Tibial nerve (tissue), 4 donors: ENCODE measurements around the gene LRRC10. TPM values are rescaled to one million over a fixed set of nuclear protein-coding genes. Genes with fewer than 3 reads are reported as not detected.

Source experiments
- DNase-seq, 2 donors: peaks; one replicate each; pipeline ENCODE4 v3.0.0-alpha.2; 2019; ENCODE audit warnings: low spot score in 2 of 2
- H3K27ac ChIP-seq, 4 donors: fragments of 200-600 bp; sonication (generic) in 3 of 4; one replicate each; pipeline ENCODE4 v1.5.1; 2017 to 2019; ENCODE audit warnings: mild to moderate bottlenecking in 1 of 4
- H3K27me3 ChIP-seq, 2 donors: fragments of 200-600 bp; sonication (generic) in 1 of 2; one replicate each; pipeline versions ENCODE4 v1.5.1 to v1.6.0; 2017 to 2019
- H3K36me3 ChIP-seq, 3 donors: fragments of 200-600 bp; sonication (generic); one replicate each; pipeline ENCODE4 v1.5.1; 2018 to 2019
- H3K4me1 ChIP-seq, 4 donors: fragments of 200-600 bp; sonication (generic) in 3 of 4; one replicate each; pipeline ENCODE4 v1.5.1; 2017 to 2019
- H3K4me3 ChIP-seq, 4 donors: fragments of 200-600 bp; sonication (generic) in 3 of 4; one replicate each; pipeline ENCODE4 v1.5.1; 2017 to 2019; ENCODE audit warnings: mild to moderate bottlenecking in 1 of 4, moderate library complexity in 1 of 4
- H3K9me3 ChIP-seq, 4 donors: fragments of 200-600 bp; sonication (generic) in 3 of 4; one replicate each; pipeline ENCODE4 v1.5.1; 2017 to 2019
- CTCF ChIP-seq, 5 experiments: fragments of 200-600 bp in 3 of 5; fragments of 450-650 bp in 2 of 5; sonication (generic) in 3 of 5; IDR thresholded peaks; one replicate each; pipeline ENCODE4 v1.5.1; 2016 to 2019; ENCODE audit warnings: antibody characterized with exemption in 5 of 5, mild to moderate bottlenecking in 3 of 5, moderate library complexity in 2 of 5
- EP300 ChIP-seq, 2 donors: sonication (generic); formaldehyde crosslinking; IDR thresholded peaks; one replicate each; pipeline ENCODE4 v1.6.1; 2017; ENCODE audit warnings: antibody characterized with exemption in 2 of 2, mild to moderate bottlenecking in 1 of 2
- POLR2A ChIP-seq, 2 donors: fragments of 450-650 bp; IDR thresholded peaks; one replicate each; pipeline ENCODE4 v1.6.1; 2017; ENCODE audit warnings: antibody characterized with exemption in 2 of 2, mild to moderate bottlenecking in 2 of 2, moderate library complexity in 2 of 2
- WGBS, 2 donors: methylation state at CpG; one replicate each; pipeline ENCODE4 v1.1.5; 2018; 5-methylcytosine and 5-hydroxymethylcytosine counted together
- total RNA-seq, 4 donors: library from RNA; depleted of rRNA; stranded (reverse); fragments of >200 nt; gene quantifications; one replicate each; pipeline ENCODE4 v1.1.0, GENCODE V29; 2016

LRRC10 gene
- total RNA-seq, 4 donors from 2014 or later = not detected

- H3K4me3 ChIP-seq = no peak overlapping the region
- no peaks in the 10 kb centered on the region for H3K36me3 ChIP-seq
- H3K4me1 ChIP-seq = no peaks in the 10 kb centered on the region
- TF ChIP-seq CTCF (IDR thresholded peaks at IDR 0.05) = peak; percentile 62 to 83 (median 72)
- TF ChIP-seq POLR2A (IDR thresholded peaks at IDR 0.05) = no peak
- no peak overlapping the region for H3K27ac ChIP-seq
- DNase-seq = peak in 1 of 2 donors; percentile 40
- H3K9me3 ChIP-seq = no peaks in the 10 kb centered on the region
- no peaks in the 10 kb centered on the region for H3K27me3 ChIP-seq
- 18 to 27% methylated on average over 12 of the region's 12 CpGs for whole genome bisulfite sequencing, 2 donors
Measured at GRCh38 chr12:69639400-69640016, 28.8 kb upstream of the LRRC10 start.

- no peaks in the 10 kb centered on the region for H3K27me3 ChIP-seq
- H3K4me3 ChIP-seq = no peak overlapping the region
- WGBS, 2 donors = 78 to 80% methylated on average over 2 of the region's 2 CpGs
- no peaks in the 10 kb centered on the region for H3K9me3 ChIP-seq
- DNase-seq = no peak
- H3K4me1 ChIP-seq = no peaks in the 10 kb centered on the region
- H3K27ac ChIP-seq = no peak overlapping the region
- no peak for TF ChIP-seq POLR2A (IDR thresholded peaks at IDR 0.05)
- no peak for TF ChIP-seq CTCF (IDR thresholded peaks at IDR 0.05)
- no peak for TF ChIP-seq EP300 (IDR thresholded peaks at IDR 0.05)
- H3K36me3 ChIP-seq = no peaks in the 10 kb centered on the region
Measured at GRCh38 chr12:69633061-69633460, 22.4 kb upstream of the LRRC10 start.

GRCh38 chr12:69630191-69630590 lies 19.5 kb upstream of the LRRC10 start:
- Histone ChIP-seq H3K9me3 (no peaks in the 10 kb centered on the region), H3K27me3 (no peaks in the 10 kb centered on the region), H3K36me3 (no peaks in the 10 kb centered on the region), H3K4me3 (no peak overlapping the region), H3K27ac (no peak overlapping the region), H3K4me1 (no peaks in the 10 kb centered on the region)
- no peak for TF ChIP-seq CTCF (IDR thresholded peaks at IDR 0.05)
- TF ChIP-seq EP300 (IDR thresholded peaks at IDR 0.05) = no peak
- TF ChIP-seq POLR2A (IDR thresholded peaks at IDR 0.05) = no peak
- WGBS, 2 donors = 81 to 89% methylated on average over 6 of the region's 6 CpGs
- no peak for DNase-seq

GRCh38 chr12:69627501-69627900 lies 16.8 kb upstream of the LRRC10 start:
- no peak for DNase-seq
- Histone ChIP-seq H3K27me3 (no peaks in the 10 kb centered on the region), H3K27ac (no peak overlapping the region), H3K4me3 (no peak overlapping the region), H3K4me1 (no peaks in the 10 kb centered on the region), H3K36me3 (no peaks in the 10 kb centered on the region), H3K9me3 (no peaks in the 10 kb centered on the region)
- TF ChIP-seq CTCF (IDR thresholded peaks at IDR 0.05) = no peak
- TF ChIP-seq POLR2A (IDR thresholded peaks at IDR 0.05) = no peak
- no peak for TF ChIP-seq EP300 (IDR thresholded peaks at IDR 0.05)
- 75 to 92% methylated on average over 8 of the region's 8 CpGs for WGBS, 2 donors

GRCh38 chr12:69623970-69624369 lies 13.3 kb upstream of the LRRC10 start:
- 91 to 94% methylated on average over 13 of the region's 13 CpGs for WGBS, 2 donors
- Histone ChIP-seq H3K9me3 (no peaks in the 10 kb centered on the region), H3K27ac (no peak overlapping the region), H3K4me3 (no peak overlapping the region), H3K36me3 (no peaks in the 10 kb centered on the region), H3K4me1 (no peaks in the 10 kb centered on the region), H3K27me3 (no peaks in the 10 kb centered on the region)
- no peak for TF ChIP-seq CTCF (IDR thresholded peaks at IDR 0.05)
- no peak for TF ChIP-seq EP300 (IDR thresholded peaks at IDR 0.05)
- no peak for TF ChIP-seq POLR2A (IDR thresholded peaks at IDR 0.05)
- no peak for DNase-seq
